Naive thymus-derived CD4-positive, alpha-beta T cell (primary cell): ENCODE data around the gene CADM1. TPM values are rescaled to one million over a fixed set of nuclear protein-coding genes. Genes with fewer than 3 reads are reported as not detected.
A peak's percentile ranks its signal among the peaks of the same experiment; 100 is the strongest.

Experiments
- ATAC-seq: fragments of 150-1000 bp; cut with Tn5 transposase; 2 replicates; pipeline ENCODE4 v1.10.0; 2021; ENCODE audit warnings: mild to moderate bottlenecking, moderate library complexity
- CTCF ChIA-PET: fragments of 350-600 bp; sonication (Branson Sonifier 250); formaldehyde crosslinking; loops from one replicate; lab custom pipeline; 2021; ENCODE audit warnings: antibody characterized with exemption; lab: Charles Lee
- POLR2A ChIA-PET: fragments of 350-600 bp; sonication (Branson Sonifier 250); formaldehyde crosslinking; loops from one replicate; lab custom pipeline; 2021; ENCODE audit warnings: antibody characterized with exemption, inconsistent platforms; lab: Charles Lee
- DNase-seq, 9 donors: peaks; one replicate each; pipeline versions ENCODE4 v3.0.0 to v3.0.0-alpha.2; 2020 to 2022; ENCODE audit warnings: mixed read lengths in 1 of 9
- H3K27ac ChIP-seq: one replicate; pipeline ENCODE4 v1.7.0; 2013; ENCODE audit warnings: mild to moderate bottlenecking, low read depth, low read length, moderate library complexity
- H3K27me3 ChIP-seq, 2 donors: one replicate each; pipeline ENCODE4 v1.7.0; 2013; ENCODE audit warnings: low read length in 2 of 2, mild to moderate bottlenecking in 2 of 2, moderate library complexity in 2 of 2; ENCODE audit not compliant: control insufficient read depth in 2 of 2, insufficient read depth in 2 of 2
- H3K36me3 ChIP-seq, 3 experiments: 1 replicate in 2 of 3; 2 replicates in 1 of 3; pipeline ENCODE4 v1.7.0; 2013; ENCODE audit warnings: low read length in 3 of 3, mild to moderate bottlenecking in 3 of 3, moderate library complexity in 1 of 3; ENCODE audit not compliant: insufficient read depth in 3 of 3, control insufficient read depth in 2 of 3
- H3K4me1 ChIP-seq, 2 donors: one replicate each; pipeline ENCODE4 v1.7.0; 2013; ENCODE audit warnings: low read length in 2 of 2, mild to moderate bottlenecking in 2 of 2, moderate library complexity in 1 of 2; ENCODE audit not compliant: control insufficient read depth in 2 of 2, insufficient read depth in 2 of 2
- H3K4me3 ChIP-seq: 2 replicates; pipeline ENCODE4 v1.7.0; 2013; ENCODE audit warnings: mild to moderate bottlenecking, low read length
- H3K9me3 ChIP-seq, 3 experiments: 1 replicate in 2 of 3; 2 replicates in 1 of 3; pipeline ENCODE4 v1.7.0; 2013; ENCODE audit warnings: low read length in 3 of 3; ENCODE audit not compliant: control insufficient read depth in 2 of 3
- H3K27ac Mint-ChIP-seq, 9 donors: one replicate each; pipeline ENCODE4 v1.8.0; 2020 to 2022; ENCODE audit warnings: mixed read lengths in 9 of 9, mild to moderate bottlenecking in 8 of 9, moderate library complexity in 5 of 9, inconsistent platforms in 2 of 9
- H3K27me3 Mint-ChIP-seq, 5 donors: one replicate each; pipeline ENCODE4 v1.8.0; 2021 to 2022; ENCODE audit warnings: mixed read lengths in 5 of 5, mild to moderate bottlenecking in 1 of 5
- H3K36me3 Mint-ChIP-seq, 5 donors: one replicate each; pipeline ENCODE4 v1.8.0; 2020 to 2022; ENCODE audit warnings: mixed read lengths in 5 of 5, mild to moderate bottlenecking in 3 of 5, inconsistent platforms in 1 of 5
- H3K4me1 Mint-ChIP-seq, 7 donors: one replicate each; pipeline ENCODE4 v1.8.0; 2020 to 2022; ENCODE audit warnings: mixed read lengths in 7 of 7, mild to moderate bottlenecking in 3 of 7, inconsistent platforms in 1 of 7
- H3K4me3 Mint-ChIP-seq, 10 donors: one replicate each; pipeline ENCODE4 v1.8.0; 2020 to 2022; ENCODE audit warnings: mild to moderate bottlenecking in 10 of 10, mixed read lengths in 10 of 10, moderate library complexity in 6 of 10, inconsistent platforms in 2 of 10
- H3K9me3 Mint-ChIP-seq, 11 donors: one replicate each; pipeline ENCODE4 v1.8.0; 2020 to 2022; ENCODE audit warnings: mixed read lengths in 11 of 11, mild to moderate bottlenecking in 4 of 11, inconsistent platforms in 1 of 11, moderate library complexity in 1 of 11
- intact Hi-C, 2 donors: fragments of 100-400 bp; cut with micrococcal nuclease; formaldehyde crosslinking; loops; one replicate each; pipeline ENCODE4 v1.15.1; 2023
- polyA plus RNA-seq, 2 donors: library from polyadenylated mRNA; unstranded; fragments of 300-500 nt; fragmentation: Illumina TruSeq; gene quantifications; one replicate each; pipeline ENCODE4 v1.2.3, GENCODE V29; 2021
- total RNA-seq, 6 experiments: library from RNA in 5 of 6; stranded (reverse) in 5 of 6; gene quantifications; 1 replicate in 5 of 6; 2 replicates in 1 of 6; pipeline ENCODE4 v1.2.3 and lab custom pipeline; 2021 to 2026

The CADM1 gene
- total and polyA plus RNA-seq, 7 experiments from 2014 or later = 0.29 to 2.7 (median 0.69) TPM

- H3K27ac ChIP-seq = no peak overlapping the region
Observed at GRCh38 chr11:115257678-115258077, 246.5 kb downstream of the CADM1 start.

DNA sequence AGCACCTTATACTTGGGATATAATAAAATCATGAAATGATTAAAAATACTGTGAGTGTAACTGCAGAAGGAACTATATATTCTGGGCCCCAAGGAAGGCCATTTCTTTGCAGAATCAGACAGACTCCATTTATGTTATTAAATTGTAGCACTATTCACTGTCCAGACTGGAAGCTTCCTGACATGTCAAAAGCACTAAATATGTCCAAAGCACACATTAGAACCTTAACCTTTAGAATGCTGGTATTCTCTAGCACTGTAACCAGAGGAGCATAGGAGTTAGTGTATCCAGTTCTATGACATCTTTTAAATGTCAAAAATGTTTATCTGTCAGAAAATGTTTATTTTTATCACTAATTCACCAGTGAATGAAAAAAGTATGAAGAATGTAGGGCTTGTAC, 246.9 kb downstream of the CADM1 start:
- Mint-ChIP-seq H3K36me3 (no peaks in the 10 kb centered on the region), H3K4me3 (no peak overlapping the region), H3K4me1 (no peaks in the 10 kb centered on the region), H3K9me3 (peaks cover 0 to 3% (median 0%) of the 10 kb centered on the region in 11 donors), H3K27ac (no peak overlapping the region), H3K27me3 (peaks cover 0 to 9% (median 0%) of the 10 kb centered on the region in 5 donors)
- Histone ChIP-seq H3K36me3 (no peaks in the 10 kb centered on the region), H3K27me3 (no peaks in the 10 kb centered on the region), H3K4me3 (no peak overlapping the region), H3K27ac (no peak overlapping the region), H3K9me3 (no peaks in the 10 kb centered on the region), H3K4me1 (peaks cover 0 to 19% of the 10 kb centered on the region in 2 donors)
- DNase-seq = no peak
- CTCF ChIA-PET = no interaction called here
- intact Hi-C loops = no loop called here
- POLR2A ChIA-PET = interaction anchor here (0.5 kb wide), 1 partner anchor 22 kb away, joined by 9 read pairs; no protein-coding TSS in a partner anchor
- no peak for ATAC-seq

More at GRCh38 chr11:115257678-115258077, 246.5 kb downstream of the CADM1 start:
- Histone ChIP-seq H3K4me1 (peaks cover 0 to 19% of the 10 kb centered on the region in 2 donors), H3K27me3 (no peaks in the 10 kb centered on the region), H3K4me3 (no peak overlapping the region), H3K36me3 (no peaks in the 10 kb centered on the region), H3K9me3 (no peaks in the 10 kb centered on the region)
- intact Hi-C loops = no loop called here
- H3K27ac Mint-ChIP-seq = no peak overlapping the region
- POLR2A ChIA-PET = no interaction called here
- H3K36me3 Mint-ChIP-seq = no peaks in the 10 kb centered on the region
- H3K27me3 Mint-ChIP-seq = peaks cover 0 to 10% (median 0%) of the 10 kb centered on the region in 5 donors
- no peak for DNase-seq
- no peak overlapping the region for H3K4me3 Mint-ChIP-seq
- peaks cover 0 to 3% (median 0%) of the 10 kb centered on the region in 11 donors for H3K9me3 Mint-ChIP-seq
- CTCF ChIA-PET = no interaction called here
- H3K4me1 Mint-ChIP-seq = no peaks in the 10 kb centered on the region
- no peak for ATAC-seq

DNA sequence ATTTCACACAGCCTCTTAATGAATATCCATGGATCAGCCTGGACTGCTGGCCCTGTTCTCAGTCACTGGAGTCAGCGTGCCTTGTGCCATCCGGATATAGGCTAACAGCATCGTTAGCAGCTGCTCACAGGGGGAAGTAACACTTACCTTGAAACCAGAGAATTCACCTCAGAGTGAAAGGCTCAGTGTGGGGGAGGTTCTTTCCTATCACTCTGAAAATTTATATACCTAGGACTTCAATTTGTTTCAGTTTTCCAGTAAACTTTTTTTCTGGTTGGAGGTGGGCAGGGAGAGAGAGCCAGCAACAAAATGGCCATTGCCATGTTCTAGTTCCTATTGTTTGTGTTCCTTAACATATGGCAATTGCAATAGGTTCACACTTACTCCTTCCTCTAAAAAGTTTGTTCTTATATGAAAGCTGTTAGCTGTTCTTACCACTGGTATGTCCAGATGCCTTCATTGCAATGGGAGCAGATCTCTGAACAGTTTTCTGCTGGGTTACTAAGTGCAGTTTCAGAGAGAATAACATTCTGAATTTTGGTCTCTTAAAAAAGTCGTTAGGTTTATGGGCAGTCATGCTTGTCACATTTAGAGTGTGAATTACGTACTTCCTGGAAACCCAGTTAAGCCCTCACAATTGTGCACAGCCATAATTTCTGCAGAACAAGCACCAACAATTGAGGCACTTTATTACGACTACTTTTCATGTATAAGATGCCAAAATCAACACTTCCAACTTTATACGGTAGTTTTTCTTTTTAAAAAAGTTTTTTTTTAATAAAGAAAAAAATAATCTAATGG, 247.6 kb downstream of the CADM1 start:
- Mint-ChIP-seq H3K27ac (no peak overlapping the region), H3K36me3 (no peaks in the 10 kb centered on the region), H3K4me1 (no peaks in the 10 kb centered on the region), H3K9me3 (peaks cover 0 to 3% (median 0%) of the 10 kb centered on the region in 11 donors), H3K4me3 (no peak overlapping the region), H3K27me3 (peaks cover 0 to 9% (median 0%) of the 10 kb centered on the region in 5 donors)
- Histone ChIP-seq H3K9me3 (no peaks in the 10 kb centered on the region), H3K27ac (no peak overlapping the region), H3K27me3 (no peaks in the 10 kb centered on the region), H3K4me1 (peaks cover 0 to 19% of the 10 kb centered on the region in 2 donors), H3K4me3 (no peak overlapping the region), H3K36me3 (no peaks in the 10 kb centered on the region)
- no peak for DNase-seq
- ChIA-PET CTCF (no interaction called here), POLR2A (interaction anchor here (0.5 kb wide), 1 partner anchor 22 kb away, joined by 9 read pairs; no protein-coding TSS in a partner anchor)
- ATAC-seq = peak; percentile 76
- intact Hi-C loops = no loop called here

GRCh38 chr11:115255006-115255762, 249.0 kb downstream of the CADM1 start:
- H3K27ac ChIP-seq = no peak overlapping the region
- intact Hi-C loops = no loop called here
- Mint-ChIP-seq H3K36me3 (no peaks in the 10 kb centered on the region), H3K27me3 (peaks cover 0 to 9% (median 3%) of the 10 kb centered on the region in 5 donors), H3K4me3 (no peak overlapping the region), H3K4me1 (no peaks in the 10 kb centered on the region), H3K9me3 (peaks cover 0 to 3% (median 0%) of the 10 kb centered on the region in 11 donors), H3K27ac (no peak overlapping the region)
- ChIA-PET CTCF (no interaction called here), POLR2A (no interaction called here)
- H3K27me3 ChIP-seq = no peaks in the 10 kb centered on the region
- H3K4me1 ChIP-seq = peaks cover 0 to 19% of the 10 kb centered on the region in 2 donors
- H3K4me3 ChIP-seq = no peak overlapping the region
- no peaks in the 10 kb centered on the region for H3K9me3 ChIP-seq
- no peaks in the 10 kb centered on the region for H3K36me3 ChIP-seq
- DNase-seq (no peak), ATAC-seq (no peak)

DNA sequence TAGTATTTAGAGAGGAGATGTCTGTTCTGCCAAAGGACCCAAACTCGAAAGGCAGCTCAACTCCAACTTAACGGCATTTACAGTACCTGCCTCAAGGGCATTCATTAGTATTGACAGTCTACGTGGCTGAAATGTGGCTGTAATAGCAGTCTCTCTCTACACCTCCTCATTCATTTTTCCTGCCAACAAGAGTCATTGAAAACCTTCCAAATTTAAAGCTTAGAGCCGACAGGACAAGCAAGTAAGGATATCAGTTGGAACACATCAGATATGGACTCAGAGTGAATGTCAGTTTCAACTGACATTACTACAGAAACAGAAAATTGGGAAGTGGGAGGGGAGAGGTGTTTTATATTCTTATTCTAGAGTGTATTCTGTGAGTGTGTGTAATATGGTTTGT, 253.1 kb downstream of the CADM1 start:
- no peak overlapping the region for H3K4me3 Mint-ChIP-seq
- ChIA-PET POLR2A (no interaction called here), CTCF (no interaction called here)
- DNase-seq (no peak), ATAC-seq (no peak)
- Histone ChIP-seq H3K9me3 (no peaks in the 10 kb centered on the region), H3K4me1 (peaks cover 0 to 9% of the 10 kb centered on the region in 2 donors), H3K27ac (no peak overlapping the region), H3K36me3 (no peaks in the 10 kb centered on the region), H3K4me3 (no peak overlapping the region), H3K27me3 (peaks cover 0 to 3% of the 10 kb centered on the region in 2 donors)
- H3K27me3 Mint-ChIP-seq = peaks cover 0 to 17% (median 6%) of the 10 kb centered on the region in 5 donors
- H3K4me1 Mint-ChIP-seq = no peaks in the 10 kb centered on the region
- no peaks in the 10 kb centered on the region for H3K9me3 Mint-ChIP-seq
- intact Hi-C loops = no loop called here
- no peak overlapping the region for H3K27ac Mint-ChIP-seq
- H3K36me3 Mint-ChIP-seq = no peaks in the 10 kb centered on the region

DNA sequence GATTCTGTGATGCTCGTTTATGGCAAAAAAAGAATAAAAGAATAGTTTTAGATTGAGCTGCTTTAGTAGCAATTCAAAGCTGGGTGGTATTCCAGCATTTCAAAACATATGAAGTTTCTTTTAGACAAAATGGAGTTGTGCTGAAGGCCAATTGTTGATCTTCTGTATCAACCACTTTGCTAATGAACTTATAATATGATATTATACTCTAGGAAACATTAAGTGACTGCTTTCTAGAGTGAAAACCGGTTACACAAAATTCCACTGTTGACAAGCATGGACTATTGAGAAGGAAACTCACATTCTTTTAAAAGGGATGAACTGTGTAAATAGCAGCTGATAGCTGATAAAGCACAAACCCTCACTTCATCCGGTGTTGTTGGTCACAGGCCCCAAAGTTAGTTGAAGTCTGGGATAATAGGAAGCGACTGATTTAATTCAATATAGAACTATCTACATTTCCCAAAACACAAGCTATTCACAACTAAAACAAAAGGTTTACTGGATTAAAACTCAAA, 255.1 kb downstream of the CADM1 start:
- Histone ChIP-seq H3K36me3 (no peaks in the 10 kb centered on the region), H3K27me3 (peaks cover 0 to 3% of the 10 kb centered on the region in 2 donors), H3K4me1 (no peaks in the 10 kb centered on the region), H3K9me3 (no peaks in the 10 kb centered on the region), H3K4me3 (no peak overlapping the region), H3K27ac (no peak overlapping the region)
- Mint-ChIP-seq H3K4me3 (no peak overlapping the region), H3K36me3 (no peaks in the 10 kb centered on the region), H3K27ac (no peak overlapping the region), H3K4me1 (no peaks in the 10 kb centered on the region), H3K9me3 (no peaks in the 10 kb centered on the region), H3K27me3 (peaks cover 0 to 12% (median 3%) of the 10 kb centered on the region in 5 donors)
- intact Hi-C loops = no loop called here
- no peak for ATAC-seq
- DNase-seq = no peak
- ChIA-PET CTCF (no interaction called here), POLR2A (no interaction called here)
